Neuronal stem cell (in vitro differentiated cells): ENCODE measurements around the gene JAG2.

Experiments used
- DNase-seq: peaks from one replicate; pipeline ENCODE4 v3.0.0-alpha.2; 2013; ENCODE audit warnings: low spot score
- H2AFZ ChIP-seq: one replicate; pipeline ENCODE4 v1.6.1; 2013; ENCODE audit warnings: mild to moderate bottlenecking, low read length, inconsistent platforms
- H2AK5ac ChIP-seq: 2 replicates; pipeline ENCODE4 v1.6.1; 2013; ENCODE audit warnings: low read depth, mild to moderate bottlenecking, inconsistent platforms, low read length, moderate library complexity, mixed read lengths
- H2BK120ac ChIP-seq: 2 replicates; pipeline ENCODE4 v1.6.1; 2013; ENCODE audit warnings: low read depth, mild to moderate bottlenecking, inconsistent platforms, low read length, moderate library complexity, mixed read lengths
- H2BK12ac ChIP-seq: one replicate; pipeline ENCODE4 v1.6.1; 2013; ENCODE audit warnings: low read length, inconsistent platforms
- H2BK15ac ChIP-seq: 2 replicates; pipeline ENCODE4 v1.6.1; 2013; ENCODE audit warnings: mild to moderate bottlenecking, low read length, inconsistent platforms, mixed read lengths
- H2BK5ac ChIP-seq: one replicate; pipeline ENCODE4 v1.6.1; 2013; ENCODE audit warnings: inconsistent platforms, mild to moderate bottlenecking, low read length, moderate library complexity
- H3K14ac ChIP-seq: one replicate; pipeline ENCODE4 v1.6.1; 2013; ENCODE audit warnings: low read length, inconsistent platforms
- H3K18ac ChIP-seq: 2 replicates; pipeline ENCODE4 v1.6.1; 2013; ENCODE audit warnings: low read length, inconsistent platforms
- H3K23ac ChIP-seq: 2 replicates; pipeline ENCODE4 v1.6.1; 2013; ENCODE audit warnings: low read depth, mild to moderate bottlenecking, mixed read lengths, low read length, inconsistent platforms; ENCODE audit not compliant: poor library complexity
- H3K27ac ChIP-seq: replicated peaks from 3 replicates; pipeline ENCODE4 v1.5.1; 2013; ENCODE audit warnings: low read length, inconsistent platforms
- H3K27me3 ChIP-seq, 3 experiments: 2 replicates each; pipeline ENCODE4 v1.6.1; 2013; ENCODE audit warnings: low read length in 3 of 3, mild to moderate bottlenecking in 2 of 3, inconsistent platforms in 1 of 3, low read depth in 1 of 3, mixed read lengths in 1 of 3, moderate library complexity in 1 of 3; ENCODE audit not compliant: control insufficient read depth in 3 of 3, insufficient read depth in 3 of 3
- H3K36me3 ChIP-seq, 2 donors: replicated peaks in 1 of 2; 2 replicates each; pipeline ENCODE4 v1.6.1; 2013; ENCODE audit warnings: low read length in 2 of 2; ENCODE audit not compliant: control insufficient read depth in 2 of 2, insufficient read depth in 2 of 2
- H3K4ac ChIP-seq: 2 replicates; pipeline ENCODE4 v1.6.1; 2013; ENCODE audit warnings: inconsistent platforms, mild to moderate bottlenecking, low read length, moderate library complexity
- H3K4me1 ChIP-seq, 2 donors: 1 replicate in 1 of 2; 2 replicates in 1 of 2; pipeline ENCODE4 v1.6.1; 2013; ENCODE audit warnings: low read length in 2 of 2, low read depth in 1 of 2; ENCODE audit not compliant: control insufficient read depth in 2 of 2, insufficient read depth in 1 of 2
- H3K4me2 ChIP-seq: one replicate; pipeline ENCODE4 v1.6.1; 2013; ENCODE audit warnings: mild to moderate bottlenecking, low read length, inconsistent platforms; ENCODE audit not compliant: insufficient read depth, poor library complexity, severe bottlenecking
- H3K4me3 ChIP-seq, 2 donors: 2 replicates each; pipeline ENCODE4 v1.5.1; 2013; ENCODE audit warnings: low read length in 2 of 2, mild to moderate bottlenecking in 2 of 2, inconsistent platforms in 1 of 2, moderate library complexity in 1 of 2
- H3K79me1 ChIP-seq: one replicate; pipeline ENCODE4 v1.6.1; 2013; ENCODE audit warnings: low read depth, mild to moderate bottlenecking, inconsistent platforms, low read length, moderate library complexity
- H3K9ac ChIP-seq: one replicate; pipeline ENCODE4 v1.6.1; 2013; ENCODE audit warnings: mild to moderate bottlenecking, low read depth, low read length, inconsistent platforms; ENCODE audit not compliant: poor library complexity
- H3K9me3 ChIP-seq, 2 donors: replicated peaks in 1 of 2; 2 replicates each; pipeline versions ENCODE3 to v1.6.1; 2013; ENCODE audit warnings: low read length in 2 of 2, mild to moderate bottlenecking in 2 of 2, inconsistent platforms in 1 of 2, low read depth in 1 of 2, mixed read lengths in 1 of 2, moderate library complexity in 1 of 2; ENCODE audit not compliant: control insufficient read depth in 2 of 2, insufficient read depth in 1 of 2
- H4K8ac ChIP-seq: one replicate; pipeline ENCODE4 v1.6.1; 2013; ENCODE audit warnings: low read depth, mild to moderate bottlenecking, inconsistent platforms, low read length, moderate library complexity
- H4K91ac ChIP-seq: one replicate; pipeline ENCODE4 v1.6.1; 2013; ENCODE audit warnings: low read length, low read depth, mild to moderate bottlenecking, inconsistent platforms; ENCODE audit not compliant: poor library complexity
- WGBS, 2 donors: extraction: QIAGEN DNeasy Blood & Tissue Kit; methylation state at CpG; one replicate each; pipeline ENCODE4 v1.1.7; 2013; ENCODE audit warnings: missing lambda C conversion rate in 2 of 2, mixed read lengths in 1 of 2; ENCODE audit not compliant: insufficient read length in 2 of 2, insufficient replicate concordance in 1 of 2; ENCODE audit errors: extremely low coverage in 2 of 2; 5-methylcytosine and 5-hydroxymethylcytosine counted together

JAG2 gene

DNA sequence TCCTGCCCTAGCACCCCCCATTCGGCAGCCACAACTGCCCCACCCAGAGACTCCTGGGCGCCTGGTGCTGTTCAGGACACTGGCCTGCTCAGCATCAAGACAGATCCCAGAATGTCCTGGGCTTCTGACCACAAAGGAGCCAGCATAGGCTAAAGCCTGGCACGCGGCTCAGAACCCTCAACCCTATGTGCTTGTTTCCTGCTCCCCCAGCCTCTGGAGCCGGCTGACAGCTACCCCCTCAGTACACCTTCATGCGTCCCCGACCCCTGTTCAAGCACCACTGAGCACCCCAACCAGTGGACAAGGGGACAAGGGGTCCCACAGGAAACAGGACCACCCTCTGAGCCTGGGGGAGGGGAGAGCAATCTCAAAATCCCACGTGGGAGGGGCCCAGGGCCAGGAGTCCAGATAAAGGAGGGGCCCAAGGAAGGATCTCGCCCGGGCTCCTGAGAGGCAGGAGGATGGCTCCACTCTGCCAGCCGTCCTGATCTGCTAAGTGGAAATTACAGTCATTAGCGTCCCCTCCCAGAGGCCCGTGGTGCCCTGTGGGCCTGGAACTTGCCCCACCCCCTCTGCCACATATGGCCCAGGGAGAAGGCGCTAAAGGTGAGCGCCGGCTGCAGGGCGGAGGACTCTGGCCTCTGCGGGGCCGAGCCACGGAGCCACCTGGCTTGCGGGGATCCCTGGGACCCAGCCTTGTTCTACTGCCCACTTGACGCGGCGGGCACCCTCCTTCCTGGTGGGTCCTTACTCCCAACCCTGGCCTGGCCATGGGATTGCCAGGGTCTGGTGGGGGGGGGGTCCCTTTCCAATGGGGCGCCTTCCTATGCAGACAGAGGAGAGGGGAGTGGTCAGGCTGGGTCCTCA is 76.2 kb downstream of the JAG2 start:
- Histone ChIP-seq H3K4me1 (peaks cover 17 to 23% of the 10 kb centered on the region in 2 donors), H3K23ac (peak overlapping the region; percentile 46), H3K4me2 (peak overlapping the region; percentile 89), H3K27me3 (peaks cover 0 to 67% (median 19%) of the 10 kb centered on the region in 3 experiments), H3K4ac (no peak overlapping the region), H3K9ac (peak overlapping the region; percentile 75), H2BK120ac (no peak overlapping the region), H4K91ac (no peak overlapping the region), H3K36me3 (no peaks in the 10 kb centered on the region), H3K18ac (peak overlapping the region; percentile 94), H3K27ac (no peak overlapping the region), H4K8ac (peak overlapping the region; percentile 76), H3K9me3 (peaks cover 2 to 7% of the 10 kb centered on the region in 2 donors), H3K4me3 (peak overlapping the region; percentile 58 to 74), H2BK12ac (peak overlapping the region; percentile 89), H2BK15ac (peak overlapping the region; percentile 99), H3K79me1 (peaks cover 7% of the 10 kb centered on the region), H2AFZ (peak overlapping the region; percentile 99), H2AK5ac (peak overlapping the region; percentile 99), H3K14ac (peak overlapping the region; percentile 77), H2BK5ac (peak overlapping the region; percentile 96)
- no CpG with 5 or more reads among the region's 25 CpGs for WGBS, 2 donors
- DNase-seq, result no peak

GRCh38 chr14:105091517-105092170 is 76.9 kb downstream of the JAG2 start:
- Histone ChIP-seq H2AFZ (no peak overlapping the region), H2BK12ac (peak overlapping the region; percentile 7), H3K27me3 (peaks cover 0 to 66% (median 22%) of the 10 kb centered on the region in 3 experiments), H2BK5ac (peak overlapping the region; percentile 96), H3K18ac (peak overlapping the region; percentile 58), H3K36me3 (no peaks in the 10 kb centered on the region), H3K4ac (no peak overlapping the region), H3K27ac (no peak overlapping the region), H3K23ac (peak overlapping the region; percentile 46), H2AK5ac (peak overlapping the region; percentile 99), H2BK120ac (peak overlapping the region; percentile 61), H3K9me3 (peaks cover 2 to 7% of the 10 kb centered on the region in 2 donors), H3K4me1 (peaks cover 22 to 26% of the 10 kb centered on the region in 2 donors), H2BK15ac (peak overlapping the region; percentile 98), H3K79me1 (peaks cover 7% of the 10 kb centered on the region), H3K4me3 (no peak overlapping the region), H3K14ac (no peak overlapping the region), H3K4me2 (no peak overlapping the region), H3K9ac (no peak overlapping the region), H4K91ac (no peak overlapping the region), H4K8ac (peak overlapping the region; percentile 30)
- DNase-seq, result no peak
- WGBS, 2 donors, result no CpG with 5 or more reads among the region's 19 CpGs

DNA sequence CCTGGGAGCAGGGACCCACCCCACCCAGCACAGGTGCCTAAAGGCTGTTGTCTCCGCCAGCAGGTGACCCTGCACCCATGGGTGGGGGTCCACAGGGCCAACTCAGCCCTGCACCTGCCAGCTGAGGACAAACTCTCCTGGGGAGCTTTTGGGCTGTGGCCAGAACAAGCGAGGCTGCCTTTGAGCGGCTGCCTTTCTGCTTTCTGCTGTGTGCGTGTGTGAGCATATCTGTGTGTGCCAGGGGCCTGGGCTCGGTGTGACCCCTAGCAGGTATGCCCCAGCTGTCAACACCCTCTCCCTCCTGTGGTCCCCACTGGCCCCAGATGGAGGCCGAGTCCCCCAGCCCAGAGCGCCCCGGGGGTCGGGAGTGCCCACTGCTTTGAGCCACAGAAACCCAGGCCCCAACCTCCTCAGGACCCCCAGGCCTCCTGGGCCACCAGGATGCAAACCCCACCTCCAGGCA is 77.5 kb downstream of the JAG2 start:
- peaks cover 0 to 66% (median 24%) of the 10 kb centered on the region in 3 experiments for H3K27me3 ChIP-seq
- WGBS, 2 donors, result no CpG with 5 or more reads among the region's 9 CpGs

More for the DNA sequence above, 77.5 kb downstream of the JAG2 start:
- Histone ChIP-seq H2AFZ (no peak overlapping the region), H3K4ac (no peak overlapping the region), H3K27ac (no peak overlapping the region), H3K9me3 (peaks cover 2 to 7% of the 10 kb centered on the region in 2 donors), H3K18ac (peak overlapping the region; percentile 6), H4K91ac (no peak overlapping the region), H3K4me1 (peaks cover 24 to 28% of the 10 kb centered on the region in 2 donors), H3K36me3 (no peaks in the 10 kb centered on the region), H3K4me3 (no peak overlapping the region), H3K14ac (no peak overlapping the region), H3K23ac (peak overlapping the region; percentile 46), H2AK5ac (peak overlapping the region; percentile 99), H3K79me1 (peaks cover 7% of the 10 kb centered on the region), H2BK12ac (peak overlapping the region; percentile 12), H2BK15ac (peak overlapping the region; percentile 98), H3K4me2 (no peak overlapping the region), H3K9ac (no peak overlapping the region), H2BK120ac (no peak overlapping the region), H4K8ac (no peak overlapping the region), H2BK5ac (no peak overlapping the region)
- DNase-seq, result no peak
